Skeletal muscle tissue (tissue), 4 donors: ENCODE data around the gene NOL4L. TPM values are rescaled to one million over a fixed set of nuclear protein-coding genes. Genes with fewer than 3 reads are reported as not detected.

Experiments used
- H3K27ac ChIP-seq: one replicate; pipeline ENCODE4 v1.7.0; 2013; ENCODE audit warnings: mild to moderate bottlenecking, low read depth, low read length, inconsistent platforms
- H3K27me3 ChIP-seq, 3 donors: one replicate each; pipeline ENCODE4 v1.7.0; 2013; ENCODE audit warnings: low read length in 3 of 3; ENCODE audit not compliant: control insufficient read depth in 3 of 3, insufficient read depth in 3 of 3
- H3K36me3 ChIP-seq, 3 donors: one replicate each; pipeline ENCODE4 v1.7.0; 2013; ENCODE audit warnings: low read length in 3 of 3; ENCODE audit not compliant: control insufficient read depth in 3 of 3, insufficient read depth in 3 of 3
- H3K4me1 ChIP-seq, 3 donors: one replicate each; pipeline ENCODE4 v1.7.0; 2013; ENCODE audit warnings: low read length in 3 of 3, mild to moderate bottlenecking in 3 of 3; ENCODE audit not compliant: control insufficient read depth in 3 of 3, insufficient read depth in 3 of 3
- H3K4me3 ChIP-seq, 3 donors: one replicate each; pipeline ENCODE4 v1.7.0; 2013; ENCODE audit warnings: low read length in 3 of 3
- H3K9ac ChIP-seq, 3 donors: one replicate each; pipeline ENCODE4 v1.7.0; 2013; ENCODE audit warnings: low read length in 3 of 3, mild to moderate bottlenecking in 3 of 3, moderate library complexity in 2 of 3, low read depth in 1 of 3
- H3K9me3 ChIP-seq, 3 donors: one replicate each; pipeline ENCODE4 v1.7.0; 2013; ENCODE audit warnings: low read length in 3 of 3; ENCODE audit not compliant: control insufficient read depth in 3 of 3
- total RNA-seq: library from RNA; depleted of rRNA; stranded (reverse); fragments of >200 nt; gene quantifications from one replicate; pipeline ENCODE4 v1.2.3, GENCODE V29; 2014
- donor health status: Osteomylitis.

Gene NOL4L
- total RNA-seq, 1 donor from 2014 or later, result 4.2 TPM

GRCh38 chr20:32435449-32436107 is 149.6 kb downstream of the NOL4L start:
- Histone ChIP-seq H3K27me3 (no peaks in the 10 kb centered on the region), H3K9ac (no peak overlapping the region), H3K36me3 (peaks cover 76 to 91% (median 81%) of the 10 kb centered on the region in 3 donors), H3K4me3 (no peak overlapping the region), H3K27ac (no peak overlapping the region), H3K4me1 (peaks cover 7 to 8% (median 7%) of the 10 kb centered on the region in 3 donors), H3K9me3 (no peaks in the 10 kb centered on the region)

GRCh38 chr20:32434434-32434833 is 150.7 kb downstream of the NOL4L start:
- Histone ChIP-seq H3K4me1 (peaks cover 6 to 7% (median 6%) of the 10 kb centered on the region in 3 donors), H3K27me3 (no peaks in the 10 kb centered on the region), H3K27ac (peak overlapping the region; percentile 37), H3K36me3 (peaks cover 86 to 92% (median 86%) of the 10 kb centered on the region in 3 donors), H3K9ac (no peak overlapping the region), H3K9me3 (no peaks in the 10 kb centered on the region), H3K4me3 (no peak overlapping the region)

- peaks cover 0 to 7% (median 0%) of the 10 kb centered on the region in 3 donors for H3K4me1 ChIP-seq
- no peak overlapping the region for H3K9ac ChIP-seq
- H3K36me3 ChIP-seq, result peaks cover 89 to 91% (median 90%) of the 10 kb centered on the region in 3 donors
- H3K4me3 ChIP-seq, result no peak overlapping the region
- no peaks in the 10 kb centered on the region for H3K27me3 ChIP-seq
- H3K27ac ChIP-seq, result peak overlapping the region; percentile 58
- H3K9me3 ChIP-seq, result no peaks in the 10 kb centered on the region
Measured at GRCh38 chr20:32433311-32434021, 151.7 kb downstream of the NOL4L start.

GRCh38 chr20:32432277-32432676 is 152.9 kb downstream of the NOL4L start:
- Histone ChIP-seq H3K27me3 (no peaks in the 10 kb centered on the region), H3K4me1 (peaks cover 0 to 7% (median 0%) of the 10 kb centered on the region in 3 donors), H3K27ac (no peak overlapping the region), H3K36me3 (peaks cover 84 to 88% (median 87%) of the 10 kb centered on the region in 3 donors), H3K4me3 (no peak overlapping the region), H3K9ac (no peak overlapping the region), H3K9me3 (no peaks in the 10 kb centered on the region)

GRCh38 chr20:32431457-32431856 is 153.7 kb downstream of the NOL4L start:
- H3K27ac ChIP-seq, result no peak overlapping the region

GRCh38 chr20:32429745-32430360 is 155.3 kb downstream of the NOL4L start:
- Histone ChIP-seq H3K36me3 (peaks cover 60 to 64% (median 63%) of the 10 kb centered on the region in 3 donors), H3K4me1 (peaks cover 0 to 7% (median 0%) of the 10 kb centered on the region in 3 donors), H3K27ac (no peak overlapping the region), H3K9me3 (no peaks in the 10 kb centered on the region), H3K27me3 (no peaks in the 10 kb centered on the region), H3K9ac (no peak overlapping the region), H3K4me3 (no peak overlapping the region)

More at GRCh38 chr20:32431457-32431856, 153.7 kb downstream of the NOL4L start:
- H3K27me3 ChIP-seq, result no peaks in the 10 kb centered on the region
- no peaks in the 10 kb centered on the region for H3K9me3 ChIP-seq
- H3K4me1 ChIP-seq, result peaks cover 0 to 7% (median 0%) of the 10 kb centered on the region in 3 donors
- no peak overlapping the region for H3K9ac ChIP-seq
- no peak overlapping the region for H3K4me3 ChIP-seq
- H3K36me3 ChIP-seq, result peaks cover 76 to 80% (median 79%) of the 10 kb centered on the region in 3 donors

DNA sequence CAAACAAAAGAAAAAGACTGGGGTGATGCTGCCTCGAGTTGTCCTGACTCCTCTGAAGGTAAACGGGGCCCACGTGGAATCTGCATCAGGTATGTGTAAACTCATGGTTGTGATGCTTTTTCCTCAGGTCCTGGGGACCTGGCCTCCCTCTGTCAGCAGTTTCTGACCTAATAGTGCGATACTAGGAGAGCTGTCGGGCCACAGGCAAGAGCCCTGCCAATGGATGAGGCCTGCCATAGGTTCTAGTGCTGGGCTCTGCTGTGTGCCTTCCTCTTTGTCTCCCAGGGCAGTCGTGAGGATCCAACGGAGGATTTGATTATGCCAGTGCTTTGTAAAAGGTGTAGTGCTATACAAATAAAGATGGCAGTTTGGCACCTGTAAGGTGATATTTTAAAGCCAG is 155.8 kb downstream of the NOL4L start:
- H3K9ac ChIP-seq, result no peak overlapping the region
- H3K27me3 ChIP-seq, result no peaks in the 10 kb centered on the region
- H3K9me3 ChIP-seq, result no peaks in the 10 kb centered on the region
- no peak overlapping the region for H3K4me3 ChIP-seq
- peaks cover 55 to 60% (median 58%) of the 10 kb centered on the region in 3 donors for H3K36me3 ChIP-seq
- no peak overlapping the region for H3K27ac ChIP-seq
- peaks cover 0 to 7% (median 0%) of the 10 kb centered on the region in 3 donors for H3K4me1 ChIP-seq

- Histone ChIP-seq H3K27me3 (no peaks in the 10 kb centered on the region), H3K9me3 (no peaks in the 10 kb centered on the region), H3K27ac (no peak overlapping the region), H3K9ac (no peak overlapping the region), H3K4me3 (no peak overlapping the region), H3K4me1 (peaks cover 0 to 2% (median 0%) of the 10 kb centered on the region in 3 donors), H3K36me3 (peaks cover 44 to 48% (median 45%) of the 10 kb centered on the region in 3 donors)
Measured at GRCh38 chr20:32427996-32428395, 157.1 kb downstream of the NOL4L start.

DNA sequence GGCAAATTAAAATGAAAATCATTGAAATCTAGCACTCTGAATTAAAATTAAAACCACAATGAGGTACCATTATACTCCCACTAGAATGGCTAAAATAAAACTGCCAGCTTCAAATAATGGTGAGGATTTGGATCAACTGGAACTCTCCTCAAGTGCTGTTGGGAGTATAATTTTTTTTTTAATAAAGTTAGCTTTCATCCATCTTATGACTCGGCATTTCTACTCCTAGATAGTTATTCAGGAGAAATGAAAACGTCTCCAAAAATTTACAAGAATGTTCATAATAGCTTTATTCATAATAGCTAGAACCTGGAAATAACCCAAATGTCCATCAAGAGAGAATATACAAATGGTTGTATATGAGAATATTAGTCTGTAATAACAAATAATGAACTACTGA is 163.8 kb downstream of the NOL4L start:
- Histone ChIP-seq H3K9ac (no peak overlapping the region), H3K9me3 (no peaks in the 10 kb centered on the region), H3K36me3 (no peaks in the 10 kb centered on the region), H3K4me1 (peaks cover 0 to 2% (median 0%) of the 10 kb centered on the region in 3 donors), H3K27me3 (no peaks in the 10 kb centered on the region), H3K4me3 (no peak overlapping the region), H3K27ac (no peak overlapping the region)

- Histone ChIP-seq H3K27ac (no peak overlapping the region), H3K4me1 (peaks cover 0 to 5% (median 4%) of the 10 kb centered on the region in 3 donors), H3K9me3 (no peaks in the 10 kb centered on the region), H3K4me3 (no peak overlapping the region), H3K27me3 (no peaks in the 10 kb centered on the region), H3K36me3 (no peaks in the 10 kb centered on the region), H3K9ac (no peak overlapping the region)
Measured at GRCh38 chr20:32418376-32418775, 166.8 kb downstream of the NOL4L start.
